CD1c-positive myeloid dendritic cell (primary cell): Measurements from ENCODE around the gene GOLT1B.
"Not testable (repeated sequence)": the region's sequence is repeated elsewhere in the genome, so short reads cannot be mapped to it uniquely, and the experiment has no call there.

ENCODE experiments used
- DNase-seq: peaks from one replicate; pipeline ENCODE4 v3.0.0-alpha.2; 2016; ENCODE audit errors: extremely low spot score

Gene GOLT1B

DNA sequence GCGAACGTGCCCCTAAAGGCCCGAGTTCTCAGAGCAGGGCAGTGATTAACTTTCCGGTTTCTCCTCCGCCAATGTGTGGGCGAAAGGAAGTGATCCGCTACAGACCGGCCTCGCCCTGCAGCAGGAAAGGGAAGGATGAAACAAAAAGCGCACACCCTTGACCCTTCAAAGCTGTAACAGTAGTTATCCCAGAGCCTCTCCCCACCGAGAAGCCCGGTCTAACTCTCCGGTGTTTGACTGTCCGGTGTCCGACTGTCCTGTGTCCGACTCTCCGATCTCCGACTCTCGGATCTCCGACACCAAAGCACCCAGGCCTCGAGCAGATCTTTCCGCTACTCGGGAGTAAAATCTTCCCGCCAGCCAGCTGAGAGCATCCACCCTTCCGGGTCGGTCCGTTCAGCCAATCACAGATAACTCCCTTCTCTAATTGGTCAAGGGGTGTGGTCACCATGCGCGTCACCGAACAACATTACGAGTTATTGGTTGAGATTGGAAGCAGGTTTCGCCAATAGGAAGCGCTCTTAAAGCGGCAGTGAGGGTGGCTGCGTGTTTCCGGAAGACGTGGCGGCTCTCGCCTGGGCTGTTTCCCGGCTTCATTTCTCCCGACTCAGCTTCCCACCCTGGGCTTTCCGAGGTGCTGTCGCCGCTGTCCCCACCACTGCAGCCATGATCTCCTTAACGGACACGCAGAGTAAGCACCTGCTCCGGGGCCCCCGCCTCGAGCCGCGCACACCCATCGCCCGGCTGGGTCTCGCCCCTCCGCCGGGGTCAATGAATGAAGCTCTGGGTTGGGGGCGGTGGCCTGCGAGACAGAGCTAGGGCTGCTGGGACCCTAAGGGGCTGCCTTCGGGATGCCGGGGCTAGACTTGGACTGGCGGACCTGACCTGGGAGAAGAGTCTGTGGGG is at the start of gene GOLT1B, which contains the start of gene RECQL:
Gene GOLT1B (plus strand): TSS at position 532 of the 906 bp plus-strand sequence. CDS start 135 bp downstream, at position 667.
Gene RECQL (minus strand): TSS at position 378 of the 906 bp plus-strand sequence. CDS start 2,065 bp downstream, outside the sequence.
- peak; percentile 98 for DNase-seq

DNA sequence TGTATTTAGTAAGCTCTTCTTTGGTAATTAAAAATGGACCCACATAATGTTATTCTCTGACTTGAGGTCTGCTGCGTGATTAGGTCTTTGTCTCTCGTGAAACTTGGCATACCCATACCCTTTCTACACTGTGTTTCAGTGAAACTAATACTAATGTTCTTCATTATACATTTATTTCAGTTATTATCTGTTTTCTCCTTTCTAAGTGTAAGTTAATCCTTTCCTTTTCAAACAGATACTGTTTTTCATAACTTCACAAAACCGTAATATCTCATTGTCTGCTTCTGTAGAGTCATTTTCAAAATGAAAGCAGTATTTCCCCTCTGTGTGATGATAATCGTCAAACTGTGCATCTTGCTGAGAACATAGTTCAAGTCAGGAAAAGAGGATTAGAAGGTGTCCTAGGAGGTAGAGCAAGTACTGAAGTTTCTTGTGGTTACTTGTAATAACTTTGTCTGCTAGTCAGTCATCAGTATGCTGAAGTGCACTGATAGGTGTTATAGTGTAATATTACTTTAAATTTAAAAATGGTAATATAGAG is 48.2 kb upstream of the GOLT1B start:
- no peak for DNase-seq

GRCh38 chr12:21456291-21456780 is 45.3 kb upstream of the GOLT1B start:
- peak; percentile 32 for DNase-seq

DNA sequence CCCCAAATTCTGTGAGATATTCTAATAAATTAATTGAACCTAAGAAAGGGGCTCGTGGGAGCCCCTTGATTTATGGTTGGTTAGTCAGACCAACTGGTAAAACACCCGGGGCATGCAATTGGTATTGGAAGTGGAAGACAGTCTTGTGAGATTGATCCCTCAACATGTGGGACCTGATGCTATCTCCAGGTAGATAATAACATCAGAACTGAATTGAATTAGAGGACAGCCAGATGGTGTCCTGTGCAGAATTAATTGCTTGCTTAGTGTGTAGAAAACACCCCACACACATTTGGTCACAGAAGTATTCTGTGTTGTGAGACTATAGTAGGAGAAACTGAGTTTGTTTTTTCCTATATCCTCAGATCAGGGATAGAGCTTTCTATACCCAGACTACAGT is 42.1 kb upstream of the GOLT1B start:
- no peak for DNase-seq

GRCh38 chr12:21467334-21467733 is 34.3 kb upstream of the GOLT1B start:
- not testable (repeated sequence) for DNase-seq

DNA sequence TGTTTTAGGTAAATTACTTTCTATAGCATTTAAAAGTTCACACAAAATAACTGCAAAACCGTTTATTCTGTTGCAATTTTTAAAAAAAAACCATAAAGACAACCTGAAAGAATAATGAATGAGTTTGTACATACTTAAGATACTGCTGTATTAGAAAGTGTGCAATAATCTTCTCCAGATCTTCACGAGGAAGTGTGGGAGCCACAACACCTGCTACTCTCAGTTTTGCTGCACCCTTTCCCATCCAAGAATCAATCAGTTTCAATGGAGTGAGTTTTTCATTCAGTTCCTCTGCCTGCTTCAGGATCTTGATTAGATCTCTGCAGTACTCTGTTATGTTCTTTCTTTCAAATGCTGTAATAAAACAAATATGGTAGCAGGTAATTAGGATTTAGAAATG is 30.3 kb upstream of the GOLT1B start:
- DNase-seq: no peak

DNA sequence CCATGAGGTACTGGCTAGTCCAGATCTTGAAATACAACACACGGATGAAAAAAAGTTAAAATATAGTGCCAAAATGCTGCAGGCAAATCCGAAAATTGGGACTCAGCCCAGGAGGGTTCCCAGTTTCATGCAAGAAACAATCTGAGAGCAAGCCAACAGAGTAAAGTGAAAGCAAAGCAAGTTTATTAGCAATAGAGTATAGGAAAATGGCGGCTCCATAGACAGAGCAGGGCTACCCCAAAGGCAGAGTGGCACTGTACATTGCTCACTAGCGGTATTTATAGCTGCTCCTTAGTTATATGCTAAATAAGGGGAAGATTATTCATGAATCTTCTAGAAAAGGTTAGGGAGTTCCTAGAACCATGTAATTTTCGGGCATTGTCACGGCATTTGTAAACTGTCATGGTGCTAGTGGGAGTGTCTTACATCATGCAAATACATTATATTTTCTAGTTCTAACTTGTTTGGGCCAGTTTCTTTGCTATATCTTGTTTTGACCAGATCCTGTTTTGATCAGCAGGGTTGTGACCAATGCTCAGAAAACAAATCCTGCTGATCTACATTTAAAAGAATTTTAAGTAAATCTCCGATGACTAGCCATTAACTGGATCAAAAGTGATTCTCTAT is 29.3 kb upstream of the GOLT1B start:
- no peak for DNase-seq

- DNase-seq: no peak
These were observed 26.0 kb upstream of the GOLT1B start for GRCh38 chr12:21475552-21475951.

DNA sequence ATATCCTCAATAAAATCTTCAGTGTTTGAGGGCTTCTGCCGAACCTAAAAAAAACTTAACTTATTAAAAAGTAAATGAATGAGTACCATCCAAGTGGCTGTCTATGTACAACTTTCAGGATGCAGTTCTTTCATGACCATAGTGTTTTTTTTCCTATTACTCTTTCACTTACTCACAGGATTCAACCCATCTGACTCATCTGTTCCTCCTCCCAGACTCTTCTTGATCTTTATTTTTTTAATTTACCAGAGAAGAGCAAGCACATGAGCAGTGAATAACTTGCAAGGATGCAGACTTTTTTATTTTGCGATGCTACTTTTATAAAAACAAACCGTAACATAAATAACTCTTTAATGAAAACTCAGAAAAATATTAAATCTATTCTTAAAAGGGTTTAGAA is 24.6 kb upstream of the GOLT1B start:
- DNase-seq: no peak

DNA sequence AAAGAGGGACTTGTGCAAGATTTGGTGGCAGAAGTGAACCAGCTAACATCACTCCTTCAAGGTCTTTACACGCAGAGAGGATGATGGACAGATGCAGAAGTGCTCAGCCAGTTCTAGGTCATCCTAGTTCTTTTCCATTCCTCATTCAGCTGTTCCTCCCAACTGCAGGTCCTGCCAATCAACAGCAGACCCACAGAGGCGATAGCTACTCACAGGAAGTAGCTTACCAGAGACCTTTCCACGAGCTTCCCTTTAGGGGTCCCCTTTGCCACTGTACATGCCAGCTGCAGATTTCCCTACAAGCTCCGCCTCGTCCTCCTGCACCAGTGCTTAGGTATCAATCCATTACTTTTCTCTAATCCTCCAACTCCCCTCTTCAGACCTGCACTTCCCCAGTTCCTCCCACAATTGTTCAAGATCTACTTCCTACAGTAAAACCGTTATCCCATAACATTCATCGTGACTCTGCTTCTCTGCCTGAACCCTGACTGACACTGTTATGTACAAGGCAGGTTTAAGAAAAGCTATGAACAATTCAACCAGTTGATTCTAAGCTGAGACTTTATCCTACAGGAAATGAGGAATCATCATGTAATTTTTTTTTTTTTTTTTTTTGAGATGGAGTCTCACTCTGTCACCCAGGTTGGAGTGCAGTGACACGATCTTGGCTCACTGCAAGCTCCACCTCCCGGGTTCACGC is 22.7 kb upstream of the GOLT1B start:
- no peak for DNase-seq

DNA sequence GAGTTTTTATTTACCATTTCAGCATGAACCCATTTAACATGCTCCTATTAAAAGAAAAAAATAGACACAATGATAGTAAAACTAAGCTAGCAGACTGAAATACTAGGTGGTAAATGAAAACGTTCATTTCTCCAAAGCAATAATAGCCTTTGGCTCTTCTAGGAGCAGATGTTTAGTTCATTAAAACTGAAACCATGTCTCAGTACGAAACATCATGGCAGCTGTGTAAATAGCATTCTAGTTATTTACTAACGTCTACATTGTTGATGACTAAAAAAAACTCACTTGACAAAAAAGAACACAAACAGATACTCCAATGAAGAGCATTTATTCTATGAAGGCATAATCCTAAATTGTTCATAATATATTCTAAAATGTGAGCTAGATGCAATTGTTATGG is 18.1 kb upstream of the GOLT1B start:
- DNase-seq: no peak

GRCh38 chr12:21485998-21486397 is 15.6 kb upstream of the GOLT1B start:
- DNase-seq: no peak

GRCh38 chr12:21499765-21500164 is 1.8 kb upstream of the GOLT1B start:
- DNase-seq: no peak

DNA sequence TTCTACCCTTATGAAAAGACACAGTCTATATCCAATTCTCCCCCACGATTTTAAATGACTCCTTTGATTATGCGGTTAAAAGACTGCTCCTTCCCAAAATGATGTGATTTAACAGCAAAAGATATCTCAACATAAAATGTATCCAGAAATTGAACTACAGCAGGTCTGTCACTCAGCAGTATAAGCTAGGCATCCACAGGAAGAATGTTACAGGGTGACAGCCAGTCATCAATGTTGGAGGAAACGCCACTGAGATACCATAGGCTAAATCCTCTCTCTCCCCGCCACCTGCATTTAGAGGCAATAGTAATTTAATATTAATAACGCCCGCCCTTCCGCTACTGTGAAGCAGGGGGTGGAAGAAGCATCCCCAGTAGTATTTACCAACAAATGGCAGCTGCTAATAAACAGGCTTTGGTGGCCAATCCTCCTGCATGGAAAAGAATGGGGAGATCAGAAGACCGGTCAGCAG is 767 bp upstream of the GOLT1B start:
- no peak for DNase-seq

DNA sequence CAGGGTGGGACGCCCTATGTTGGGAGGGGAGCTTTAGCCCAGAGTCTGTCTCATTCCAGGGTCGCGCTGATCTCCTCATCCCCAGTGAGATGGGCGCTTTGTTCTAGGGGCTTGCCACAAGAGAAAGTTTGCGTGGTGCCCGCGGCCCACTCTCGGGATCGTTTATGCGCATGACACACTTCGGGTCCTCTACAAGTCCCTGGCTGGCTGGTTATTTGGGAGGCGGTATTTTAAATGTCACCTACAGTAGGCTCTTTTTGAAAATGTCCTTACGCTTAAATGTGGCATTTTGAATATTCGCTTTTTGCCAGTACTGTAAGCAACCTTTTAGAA is 541 bp downstream of the GOLT1B start:
- peak; percentile 43 for DNase-seq

GRCh38 chr12:21502872-21503271 is 1.3 kb downstream of the GOLT1B start:
- no peak for DNase-seq

DNA sequence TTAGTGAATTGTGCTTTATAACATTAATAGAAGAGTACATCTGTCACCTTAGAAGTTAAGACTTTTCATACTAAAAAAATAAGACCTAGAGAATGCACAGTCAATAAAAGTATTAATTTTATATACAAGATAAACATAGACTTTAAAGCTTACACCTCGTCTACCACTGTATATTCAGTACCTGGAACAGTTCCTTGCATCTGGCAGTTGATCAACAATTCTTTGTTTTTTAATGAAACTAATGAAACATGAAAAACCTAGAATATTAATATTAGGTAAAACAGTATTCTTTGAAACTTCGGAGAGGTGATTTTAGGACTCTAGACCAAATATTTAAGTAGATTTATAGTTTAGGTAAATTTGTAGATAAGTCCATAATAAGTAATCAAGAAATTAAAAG is 4.3 kb downstream of the GOLT1B start:
- no peak for DNase-seq

DNA sequence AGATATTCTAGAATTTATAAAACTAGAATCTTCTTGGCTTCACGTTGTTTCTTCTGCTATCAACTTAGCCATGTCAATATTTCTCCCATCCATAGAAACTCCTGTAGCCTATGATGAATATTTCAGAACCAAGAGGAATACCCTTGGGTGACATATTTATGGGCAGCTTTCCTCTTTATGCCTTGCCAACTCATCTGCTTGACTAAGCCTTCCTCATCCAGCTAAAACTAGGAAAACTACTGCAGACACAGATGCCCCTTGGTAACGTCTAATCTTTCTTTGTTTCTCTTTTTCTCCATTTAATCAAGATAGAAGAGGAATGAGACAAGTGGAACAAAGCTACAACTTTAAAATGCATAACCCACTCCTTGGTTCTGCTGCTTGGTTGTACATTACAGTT is 6.3 kb downstream of the GOLT1B start:
- no peak for DNase-seq

DNA sequence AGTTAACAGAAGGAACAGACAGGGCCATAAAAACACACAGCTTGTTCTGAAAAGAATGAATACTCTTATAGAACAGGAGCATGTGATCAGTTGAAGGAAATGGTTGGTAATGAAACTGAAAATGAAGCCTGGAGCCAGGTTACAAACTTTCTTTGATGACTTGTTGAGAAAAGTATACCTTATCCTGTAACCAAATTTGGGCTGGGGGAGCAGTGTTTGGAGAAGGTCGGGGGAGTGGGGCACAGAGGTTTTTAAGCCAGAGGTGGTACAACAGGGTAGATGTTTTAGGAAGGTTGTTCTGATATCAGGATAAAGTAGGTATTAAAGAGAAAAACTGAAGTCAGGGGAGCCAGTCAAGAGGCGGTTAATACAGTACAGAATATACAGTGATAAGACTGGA is 8.2 kb downstream of the GOLT1B start:
- DNase-seq: no peak

GRCh38 chr12:21516281-21516680 is 14.7 kb downstream of the GOLT1B start:
- DNase-seq: no peak

DNA sequence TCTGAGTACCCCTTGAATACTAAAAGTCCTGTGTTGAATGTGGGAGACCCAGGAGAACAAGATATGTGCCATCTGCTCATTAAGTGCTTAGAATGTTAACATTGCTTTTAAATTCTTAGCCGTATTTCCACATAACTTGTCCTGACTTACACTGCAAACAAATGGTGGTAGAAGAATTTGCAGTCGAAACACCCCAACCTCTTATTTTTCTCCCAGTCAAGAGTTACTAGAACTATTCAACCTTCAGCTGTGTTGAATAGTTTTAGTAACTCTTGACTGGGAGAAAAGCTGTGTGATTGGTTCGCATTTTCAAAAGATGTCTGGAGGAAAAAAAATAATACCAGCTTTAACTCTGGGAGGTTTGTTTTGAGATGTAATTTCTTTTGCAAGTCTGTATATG is 16.9 kb downstream of the GOLT1B start:
- no peak for DNase-seq

- DNase-seq: no peak
These were observed 20.0 kb downstream of the GOLT1B start for GRCh38 chr12:21521541-21521940.
